Measurements from ENCODE around the gene PDE10A.

GRCh38 chr6:165548450-165548849 is 114.6 kb downstream of the PDE10A start:
- TF ChIP-seq EZH2 (IDR thresholded peaks at IDR 0.05; ENCODE audit: borderline replicate concordance, low read length) = no peak
- no peak for TF ChIP-seq CTCF (IDR thresholded peaks at IDR 0.05; ENCODE audit: low read length)

Measured in OCI-LY1 (cell line).